Measurements from ENCODE around the gene RTN4RL1.

Gene RTN4RL1

GRCh38 chr17:1951920-1952319 is 73.2 kb downstream of the RTN4RL1 start:
- in situ Hi-C loops (cut with MboI; ENCODE audit: low sequenced_read_pairs) = no loop called here

GRCh38 chr17:1949754-1950153 is 75.4 kb downstream of the RTN4RL1 start:
- in situ Hi-C loops (cut with MboI; ENCODE audit: low sequenced_read_pairs) = no loop called here

GRCh38 chr17:1948517-1948825 is 76.7 kb downstream of the RTN4RL1 start:
- in situ Hi-C loops (cut with MboI; ENCODE audit: low sequenced_read_pairs) = no loop called here

GRCh38 chr17:1947743-1948516 is 77.2 kb downstream of the RTN4RL1 start:
- in situ Hi-C loops (cut with MboI; ENCODE audit: low sequenced_read_pairs) = no loop called here

- in situ Hi-C loops (cut with MboI; ENCODE audit: low sequenced_read_pairs) = no loop called here
These were observed 77.8 kb downstream of the RTN4RL1 start for GRCh38 chr17:1947229-1947742.

- in situ Hi-C loops (cut with MboI; ENCODE audit: low sequenced_read_pairs) = no loop called here
These were observed 78.9 kb downstream of the RTN4RL1 start for GRCh38 chr17:1946021-1946932.

GRCh38 chr17:1945621-1946020 is 79.5 kb downstream of the RTN4RL1 start:
- in situ Hi-C loops (cut with MboI; ENCODE audit: low sequenced_read_pairs) = no loop called here

GRCh38 chr17:1943436-1943831 is 81.7 kb downstream of the RTN4RL1 start:
- in situ Hi-C loops (cut with MboI; ENCODE audit: low sequenced_read_pairs) = no loop called here

- in situ Hi-C loops (cut with MboI; ENCODE audit: low sequenced_read_pairs) = no loop called here
These were observed 82.3 kb downstream of the RTN4RL1 start for GRCh38 chr17:1942666-1943435.

- in situ Hi-C loops (cut with MboI; ENCODE audit: low sequenced_read_pairs) = no loop called here
These were observed 83.1 kb downstream of the RTN4RL1 start for GRCh38 chr17:1942066-1942365.

- in situ Hi-C loops (cut with MboI; ENCODE audit: low sequenced_read_pairs) = no loop called here
These were observed 83.7 kb downstream of the RTN4RL1 start for GRCh38 chr17:1941272-1942065.

GRCh38 chr17:1940810-1941185 is 84.3 kb downstream of the RTN4RL1 start:
- in situ Hi-C loops (cut with MboI; ENCODE audit: low sequenced_read_pairs) = no loop called here

GRCh38 chr17:1939981-1940809 is 84.9 kb downstream of the RTN4RL1 start:
- in situ Hi-C loops (cut with MboI; ENCODE audit: low sequenced_read_pairs) = no loop called here

- in situ Hi-C loops (cut with MboI; ENCODE audit: low sequenced_read_pairs) = no loop called here
These were observed 87.7 kb downstream of the RTN4RL1 start for GRCh38 chr17:1937461-1937860.

- in situ Hi-C loops (cut with MboI; ENCODE audit: low sequenced_read_pairs) = no loop called here
These were observed 88.4 kb downstream of the RTN4RL1 start for GRCh38 chr17:1936766-1937165.

- in situ Hi-C loops (cut with MboI; ENCODE audit: low sequenced_read_pairs) = no loop called here
These were observed 90.2 kb downstream of the RTN4RL1 start for GRCh38 chr17:1934901-1935300.

GRCh38 chr17:1933875-1934715 is 91.0 kb downstream of the RTN4RL1 start:
- in situ Hi-C loops (cut with MboI; ENCODE audit: low sequenced_read_pairs) = no loop called here

- in situ Hi-C loops (cut with MboI; ENCODE audit: low sequenced_read_pairs) = no loop called here
These were observed 93.1 kb downstream of the RTN4RL1 start for GRCh38 chr17:1931844-1932579.

All from HL-60/S4 treated with retinoic acid at 250 ng/mL for 4 days and 3 days (cell line).